Measurements from ENCODE around the gene NUP205. TPM values are rescaled to one million over a fixed set of nuclear protein-coding genes. Genes with fewer than 3 reads are reported as not detected.

Gene NUP205
- total and polyA plus RNA-seq, 2 donors (not counting 1 experiment from before 2014, with no cell fraction given) = 31.4 to 70.3 TPM

DNA sequence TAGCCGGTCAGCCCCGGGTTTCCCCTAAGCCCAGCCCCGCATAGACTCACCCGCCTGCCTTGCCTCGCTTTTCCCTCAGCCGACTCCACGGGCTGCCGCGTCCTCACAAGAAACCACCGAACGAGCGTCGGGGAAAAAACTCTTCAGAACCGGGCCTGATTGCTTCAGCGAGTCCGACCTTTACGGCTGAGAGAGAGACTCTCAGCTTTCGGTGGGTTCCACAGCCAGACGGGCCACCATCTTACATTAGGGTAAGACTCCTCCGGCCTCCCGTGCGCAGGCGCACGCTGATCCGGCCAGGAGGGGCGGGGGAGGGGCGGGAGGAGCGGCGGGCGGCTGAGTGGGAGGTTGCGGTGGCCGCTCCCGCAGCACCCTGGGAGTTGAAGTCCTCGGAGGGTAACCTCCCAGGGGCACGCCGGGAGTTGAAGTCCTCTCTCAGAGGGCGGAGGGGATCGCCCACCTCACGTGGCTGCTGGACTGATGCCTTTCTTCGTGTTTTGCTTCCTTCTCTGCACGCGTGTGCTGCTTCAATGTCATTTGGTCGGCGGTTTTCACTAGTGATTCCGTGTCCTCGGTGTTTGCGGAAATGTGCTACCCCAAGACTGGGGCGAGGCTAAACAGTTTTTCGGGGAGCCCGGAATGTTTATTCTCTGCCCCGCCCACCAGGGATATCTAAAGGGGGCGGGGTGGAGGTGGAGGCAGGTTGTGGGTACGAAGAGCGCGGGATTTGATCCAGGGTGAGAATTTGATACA is 47.7 kb upstream of the NUP205 start, which contains the start of gene CNOT4:
TSS of gene CNOT4 (minus strand) at position 264 of the 753 bp plus-strand sequence. CDS start 71,771 bp downstream, outside the sequence.
- peaks cover 4% of the 10 kb centered on the region for H4K20me1 ChIP-seq (ENCODE audit: control insufficient read depth, insufficient read depth, low read length, poor library complexity, severe bottlenecking)
- H3K9ac ChIP-seq (ENCODE audit: low read length) = peak within 1 kb of the TSS; percentile 93
- Mint-ChIP-seq H3K27me3 (no peaks in the 10 kb centered on the region), H3K27ac (no peak within 1 kb of the TSS), H3K4me3 (no peak within 1 kb of the TSS), H3K4me1 (peaks cover 10% of the 10 kb centered on the region), H3K9me3 (ENCODE audit: insufficient read depth) (no peaks in the 10 kb centered on the region)
- peaks cover 17 to 24% of the 10 kb centered on the region in 2 donors for H3K4me1 ChIP-seq (ENCODE audit: control insufficient read depth in 2 of 2, insufficient read depth in 2 of 2, low read length in 2 of 2)
- H3K4me2 ChIP-seq (replicated peaks; ENCODE audit: low read depth, low read length, poor library complexity, severe bottlenecking) = peak within 1 kb of the TSS; percentile 79
- peaks cover 0 to 1% of the 10 kb centered on the region in 2 experiments for H3K36me3 ChIP-seq (replicated peaks in 1 of 2; ENCODE audit: control extremely low read depth in 1 of 2, control insufficient read depth in 1 of 2, extremely low read depth in 1 of 2, insufficient read depth in 2 of 2, low read length in 1 of 2)
- DNase-seq (peak; percentile 97), ATAC-seq (ENCODE audit: low read depth) (peak; percentile 95)
- H3K9me3 ChIP-seq (ENCODE audit: control extremely low read depth in 1 of 3, control insufficient read depth in 2 of 3, insufficient read depth in 1 of 3, low read length in 2 of 3) = no peaks in the 10 kb centered on the region
- H3K4me3 ChIP-seq (ENCODE audit: control extremely low read depth in 1 of 5, extremely low read depth in 1 of 5, insufficient read depth in 1 of 5, low read depth in 2 of 5, low read length in 4 of 5) = peak within 1 kb of the TSS; percentile 79 to 96 (median 89)
- H3K79me2 ChIP-seq (ENCODE audit: control insufficient read depth, insufficient read depth, low read length) = peaks cover 48% of the 10 kb centered on the region
- peak within 1 kb of the TSS; percentile 97 for H2AFZ ChIP-seq (ENCODE audit: insufficient read depth, low read depth, low read length, poor library complexity, severe bottlenecking)
- no peaks in the 10 kb centered on the region for H3K27me3 ChIP-seq (replicated peaks in 1 of 4; ENCODE audit: control extremely low read depth in 1 of 4, control insufficient read depth in 3 of 4, insufficient read depth in 4 of 4, low read length in 3 of 4)
- peak within 1 kb of the TSS; percentile 92 to 96 for H3K27ac ChIP-seq (ENCODE audit: low read length in 2 of 2)
- TF ChIP-seq, protein P1, sequence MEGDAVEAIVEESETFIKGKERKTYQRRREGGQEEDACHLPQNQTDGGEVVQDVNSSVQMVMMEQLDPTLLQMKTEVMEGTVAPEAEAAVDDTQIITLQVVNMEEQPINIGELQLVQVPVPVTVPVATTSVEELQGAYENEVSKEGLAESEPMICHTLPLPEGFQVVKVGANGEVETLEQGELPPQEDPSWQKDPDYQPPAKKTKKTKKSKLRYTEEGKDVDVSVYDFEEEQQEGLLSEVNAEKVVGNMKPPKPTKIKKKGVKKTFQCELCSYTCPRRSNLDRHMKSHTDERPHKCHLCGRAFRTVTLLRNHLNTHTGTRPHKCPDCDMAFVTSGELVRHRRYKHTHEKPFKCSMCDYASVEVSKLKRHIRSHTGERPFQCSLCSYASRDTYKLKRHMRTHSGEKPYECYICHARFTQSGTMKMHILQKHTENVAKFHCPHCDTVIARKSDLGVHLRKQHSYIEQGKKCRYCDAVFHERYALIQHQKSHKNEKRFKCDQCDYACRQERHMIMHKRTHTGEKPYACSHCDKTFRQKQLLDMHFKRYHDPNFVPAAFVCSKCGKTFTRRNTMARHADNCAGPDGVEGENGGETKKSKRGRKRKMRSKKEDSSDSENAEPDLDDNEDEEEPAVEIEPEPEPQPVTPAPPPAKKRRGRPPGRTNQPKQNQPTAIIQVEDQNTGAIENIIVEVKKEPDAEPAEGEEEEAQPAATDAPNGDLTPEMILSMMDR (IDR thresholded peaks at IDR 0.05) = no peak
- no peak for TF ChIP-seq EZH2 (IDR thresholded peaks at IDR 0.05; ENCODE audit: borderline replicate concordance, insufficient read depth, low read depth, low read length, poor library complexity, severe bottlenecking)
- ChIA-PET CTCF (interaction anchor here (0.6 to 1.6 kb wide), 4 partner anchors 9 to 152 kb away, joined by 3 to 4 read pairs (median 4); partner anchors contain the start of gene STMP1), POLR2A (no interaction called here)
- intact Hi-C loops (cut with micrococcal nuclease) = loop anchor here (1.0 to 5.0 kb wide), 6 partner anchors 47 to 1051 kb away; partner anchors contain the start of genes AKR1B1, BPGM, NUP205 and STMP1
- WGBS (ENCODE audit: insufficient coverage) = under 1% methylated on average over 47 of the region's 55 CpGs
